ENCODE measurements around the gene GPNMB.
A peak's percentile ranks its signal among the peaks of the same experiment; 100 is the strongest.

The GPNMB gene

DNA sequence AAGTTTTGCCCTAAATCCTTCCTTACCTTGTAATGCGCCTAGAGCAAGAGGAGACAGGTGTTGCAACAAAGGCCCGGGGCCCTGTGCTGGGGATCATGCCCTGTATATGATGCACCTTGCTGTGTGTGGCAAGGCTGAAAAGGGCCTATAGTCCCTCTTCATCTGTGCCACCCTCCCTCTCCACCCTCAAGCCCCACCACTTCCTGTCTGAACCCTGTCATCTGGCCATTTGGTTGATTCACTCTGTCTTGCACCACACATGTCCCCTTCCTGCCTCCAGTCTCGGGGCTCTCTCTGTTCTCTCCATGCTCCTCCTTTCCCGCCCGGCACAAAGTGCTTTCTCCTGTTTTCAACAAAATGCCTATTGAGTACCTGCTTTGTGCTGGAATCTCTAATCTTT lies 41.0 kb downstream of the GPNMB start:
- no peak for TF ChIP-seq CTCF (conservative IDR thresholded peaks at IDR 0.05; ENCODE audit: low read length)
- peak; percentile 6 for DNase-seq (ENCODE audit: low read depth)
- no peak overlapping the region for H3K4me3 ChIP-seq (ENCODE audit: low read length)

DNA sequence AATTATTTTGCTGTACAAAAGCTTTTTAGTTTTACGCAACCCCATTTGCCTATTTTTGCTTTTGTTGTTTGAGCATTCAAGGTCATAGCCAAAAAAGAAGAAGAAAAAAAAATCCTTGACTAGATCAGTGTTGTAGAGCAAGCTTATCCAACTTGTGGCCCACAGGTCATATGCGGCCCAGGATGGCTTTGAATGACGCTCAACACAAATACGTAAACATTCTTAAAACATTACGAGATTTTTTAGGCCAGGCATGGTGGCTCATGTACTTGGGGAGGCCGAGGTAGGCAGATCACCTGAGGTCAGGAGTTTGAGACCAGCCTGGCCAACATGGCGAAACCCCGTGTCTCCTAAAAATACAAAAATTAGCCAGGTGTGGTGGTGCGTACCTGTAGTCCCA lies 44.4 kb downstream of the GPNMB start:
- no peak for DNase-seq (ENCODE audit: low read depth)
- no peak overlapping the region for H3K4me3 ChIP-seq (ENCODE audit: low read length)
- no peak for TF ChIP-seq CTCF (conservative IDR thresholded peaks at IDR 0.05; ENCODE audit: low read length)

GRCh38 chr7:23291957-23292560 lies 45.5 kb downstream of the GPNMB start:
- no peak for TF ChIP-seq CTCF (conservative IDR thresholded peaks at IDR 0.05; ENCODE audit: low read length)

DNA sequence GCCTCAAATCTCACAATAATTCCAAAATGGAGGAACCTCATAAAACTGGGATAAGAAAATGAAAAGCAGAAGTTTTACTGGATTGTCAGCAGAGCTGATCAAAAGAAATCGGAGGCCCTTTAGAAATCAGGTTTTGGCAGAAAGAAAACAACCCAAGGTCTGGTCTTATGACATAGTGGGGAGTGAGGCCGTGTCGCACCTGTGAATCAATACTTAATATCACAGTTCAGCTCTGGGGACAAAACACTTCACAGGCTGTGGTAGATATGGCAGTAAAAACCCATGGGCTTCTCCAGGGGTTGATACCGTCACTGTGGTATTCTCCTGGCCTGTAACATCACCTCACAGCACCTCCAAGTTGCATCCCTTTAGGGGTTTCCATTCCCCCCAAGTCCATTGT lies 46.0 kb downstream of the GPNMB start:
- no peak for DNase-seq (ENCODE audit: low read depth)

More at GRCh38 chr7:23291957-23292560, 45.5 kb downstream of the GPNMB start:
- H3K4me3 ChIP-seq (ENCODE audit: low read length), result no peak overlapping the region
- no peak for DNase-seq (ENCODE audit: low read depth)

GRCh38 chr7:23293500-23294073 lies 47.0 kb downstream of the GPNMB start:
- no peak overlapping the region for H3K4me3 ChIP-seq (ENCODE audit: low read length)
- no peak for DNase-seq (ENCODE audit: low read depth)
- no peak for TF ChIP-seq CTCF (conservative IDR thresholded peaks at IDR 0.05; ENCODE audit: low read length)

More for the DNA sequence above, 46.0 kb downstream of the GPNMB start:
- no peak overlapping the region for H3K4me3 ChIP-seq (ENCODE audit: low read length)
- no peak for TF ChIP-seq CTCF (conservative IDR thresholded peaks at IDR 0.05; ENCODE audit: low read length)

DNA sequence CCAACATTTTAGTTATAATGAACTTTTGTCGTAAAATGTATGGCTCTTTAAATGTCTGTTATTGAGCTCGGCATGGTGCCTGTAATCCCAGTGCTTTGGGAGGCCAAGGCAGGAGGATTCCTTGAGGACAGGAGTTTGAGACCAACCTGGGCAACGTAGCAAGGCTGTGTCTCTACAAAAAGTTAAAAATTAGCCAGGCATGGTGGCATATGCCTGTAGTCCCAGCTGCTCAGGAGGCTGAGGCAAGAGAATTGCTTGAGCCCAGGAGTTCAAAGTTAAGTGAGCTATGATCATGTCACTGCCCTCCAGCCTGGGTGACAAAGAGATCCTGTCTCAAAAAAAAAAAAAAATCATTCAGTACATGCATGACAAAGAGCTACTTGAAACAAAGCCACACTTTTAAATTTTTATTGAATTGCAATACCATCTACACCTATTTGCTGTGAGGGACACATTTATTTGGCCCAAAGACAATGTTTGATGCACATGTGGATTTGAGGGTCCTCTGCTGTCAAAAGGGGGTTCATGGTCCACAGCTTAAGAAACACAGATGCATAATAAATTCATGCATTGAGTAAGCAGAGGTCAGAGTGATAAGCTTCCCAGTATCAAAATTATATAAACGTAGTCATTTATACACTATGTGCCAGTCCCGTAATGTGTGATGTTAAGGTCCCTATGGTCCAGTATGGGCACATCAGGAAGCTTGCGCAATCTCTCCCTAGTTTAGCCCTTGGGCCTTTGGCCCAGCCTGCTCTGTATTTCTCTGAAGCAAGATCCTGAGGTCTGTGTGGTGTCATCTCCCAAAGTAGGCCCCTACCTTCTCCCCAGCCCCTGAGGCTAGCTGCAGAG lies 48.2 kb downstream of the GPNMB start:
- no peak overlapping the region for H3K4me3 ChIP-seq (ENCODE audit: low read length)
- DNase-seq (ENCODE audit: low read depth), result no peak
- no peak for TF ChIP-seq CTCF (conservative IDR thresholded peaks at IDR 0.05; ENCODE audit: low read length)

DNA sequence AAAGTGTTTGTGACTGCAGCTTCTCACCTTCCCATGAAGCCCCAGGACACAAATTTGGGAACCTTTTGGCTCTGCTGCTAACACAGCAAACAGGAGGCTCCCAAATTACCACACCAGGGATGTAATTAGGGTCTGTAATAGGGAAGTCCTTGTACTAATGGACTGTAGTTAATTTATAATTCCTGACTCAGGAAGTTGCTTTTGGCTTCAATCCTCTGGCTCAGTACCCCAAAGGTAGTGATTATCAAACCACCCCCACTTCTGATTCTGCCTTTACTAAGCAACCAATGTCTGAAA lies 48.8 kb downstream of the GPNMB start:
- TF ChIP-seq CTCF (conservative IDR thresholded peaks at IDR 0.05; ENCODE audit: low read length), result no peak
- no peak for DNase-seq (ENCODE audit: low read depth)
- H3K4me3 ChIP-seq (ENCODE audit: low read length), result no peak overlapping the region
